ENCODE data around the gene CYP4F22. TPM values are rescaled to one million over a fixed set of nuclear protein-coding genes. Genes with fewer than 3 reads are reported as not detected.
"Not testable (repeated sequence)": the region's sequence is repeated elsewhere in the genome, so short reads cannot be mapped to it uniquely, and the experiment has no call there.

The CYP4F22 gene
- total RNA-seq, 1 donor from 2014 or later: 0.17 TPM

- no peak for DNase-seq (ENCODE audit: low spot score)
Measured at GRCh38 chr19:15488489-15489226, 19.7 kb upstream of the CYP4F22 start.

- DNase-seq (ENCODE audit: low spot score): no peak
Measured at GRCh38 chr19:15495151-15495550, 13.2 kb upstream of the CYP4F22 start.

- no peak for DNase-seq (ENCODE audit: low spot score)
Measured at GRCh38 chr19:15498156-15498858, 10.0 kb upstream of the CYP4F22 start.

GRCh38 chr19:15498910-15499309 lies 9.4 kb upstream of the CYP4F22 start:
- no peak for DNase-seq (ENCODE audit: low spot score)

- no peak for DNase-seq (ENCODE audit: low spot score)
Measured at GRCh38 chr19:15501596-15501995, 6.7 kb upstream of the CYP4F22 start.

GRCh38 chr19:15502264-15502663 lies 6.1 kb upstream of the CYP4F22 start:
- DNase-seq (ENCODE audit: low spot score): no peak

GRCh38 chr19:15506074-15506571 lies 2.2 kb upstream of the CYP4F22 start:
- no peak for DNase-seq (ENCODE audit: low spot score)

GRCh38 chr19:15507068-15508034 lies 974 bp upstream of the CYP4F22 start:
- no peak for DNase-seq (ENCODE audit: low spot score)

GRCh38 chr19:15511671-15512424 lies 3.5 kb downstream of the CYP4F22 start:
- DNase-seq (ENCODE audit: low spot score): no peak

GRCh38 chr19:15515227-15515625 lies 6.9 kb downstream of the CYP4F22 start:
- not testable (repeated sequence) for DNase-seq (ENCODE audit: low spot score)

- DNase-seq (ENCODE audit: low spot score): no peak
Measured at GRCh38 chr19:15516363-15516762, 8.0 kb downstream of the CYP4F22 start.

- no peak for DNase-seq (ENCODE audit: low spot score)
Measured at GRCh38 chr19:15517778-15518177, 9.5 kb downstream of the CYP4F22 start.

- DNase-seq (ENCODE audit: low spot score): no peak
Measured at GRCh38 chr19:15519433-15519976, 11.2 kb downstream of the CYP4F22 start.

GRCh38 chr19:15524781-15525180 lies 16.5 kb downstream of the CYP4F22 start:
- no peak for DNase-seq (ENCODE audit: low spot score)

- DNase-seq (ENCODE audit: low spot score): no peak
Measured at GRCh38 chr19:15525291-15525690, 17.0 kb downstream of the CYP4F22 start.

GRCh38 chr19:15526408-15526807 lies 18.1 kb downstream of the CYP4F22 start:
- DNase-seq (ENCODE audit: low spot score): no peak

- no peak for DNase-seq (ENCODE audit: low spot score)
Measured at GRCh38 chr19:15527705-15528104, 19.4 kb downstream of the CYP4F22 start.

GRCh38 chr19:15529774-15530372 lies 21.5 kb downstream of the CYP4F22 start:
- no peak for DNase-seq (ENCODE audit: low spot score)

- DNase-seq (ENCODE audit: low spot score): no peak
Measured at GRCh38 chr19:15532779-15533521, 24.6 kb downstream of the CYP4F22 start.

- not testable (repeated sequence) for DNase-seq (ENCODE audit: low spot score)
Measured at GRCh38 chr19:15533522-15533830, 25.2 kb downstream of the CYP4F22 start.
